Measurements from ENCODE around the gene DIAPH2.

Gene DIAPH2

DNA sequence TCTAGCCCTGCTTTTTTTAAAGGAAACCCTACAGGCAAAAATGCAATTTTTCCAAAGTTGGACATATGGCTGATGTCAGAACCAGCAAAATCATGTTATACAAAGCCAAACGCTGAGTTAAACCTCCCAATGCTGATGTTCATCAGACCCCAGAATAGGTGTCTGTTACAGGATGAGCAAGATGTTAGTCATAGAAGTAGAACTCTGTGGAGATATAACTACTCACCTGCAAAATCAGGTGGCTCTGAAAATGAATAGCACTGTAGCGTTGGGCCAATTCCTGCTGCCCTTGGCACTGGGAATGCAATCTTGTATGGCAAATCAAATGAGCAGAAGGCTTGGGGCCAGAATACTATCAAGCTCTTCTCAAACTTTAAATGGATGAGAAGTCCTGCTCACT is 833.1 kb downstream of the DIAPH2 start:
- no peaks in the 10 kb centered on the region for H3K9me3 ChIP-seq (ENCODE audit: control insufficient read depth, insufficient read depth, low read length)

DNA sequence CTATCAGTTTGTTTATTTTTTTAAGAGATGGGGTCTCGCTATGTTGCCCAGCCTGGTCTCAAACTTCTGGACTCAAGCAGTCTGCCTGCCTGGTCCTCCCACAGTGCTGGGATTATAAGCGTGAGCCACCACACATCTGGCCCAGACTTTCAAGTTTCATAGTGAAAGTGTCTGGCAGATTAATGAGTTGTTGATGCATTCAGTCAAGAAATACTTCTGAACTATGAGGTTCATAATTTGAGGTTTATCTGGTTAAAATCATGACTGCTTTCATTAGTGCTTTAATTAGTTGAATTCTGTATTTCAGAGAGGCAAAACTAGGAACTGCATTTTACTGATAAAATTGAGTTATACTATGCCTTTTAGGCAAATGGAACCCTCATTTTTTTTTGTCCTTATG is 837.7 kb downstream of the DIAPH2 start:
- H3K27me3 ChIP-seq (ENCODE audit: control insufficient read depth, insufficient read depth, low read length) = no peaks in the 10 kb centered on the region
- peaks cover 25% of the 10 kb centered on the region for H3K4me1 ChIP-seq (ENCODE audit: control insufficient read depth, insufficient read depth, low read length)

More for the DNA sequence above, 833.1 kb downstream of the DIAPH2 start:
- H3K36me3 ChIP-seq (ENCODE audit: control insufficient read depth, insufficient read depth, low read length) = no peaks in the 10 kb centered on the region
- no peak overlapping the region for H3K4me3 ChIP-seq (ENCODE audit: low read depth, low read length)
- H3K27me3 ChIP-seq (ENCODE audit: control insufficient read depth, insufficient read depth, low read length) = no peaks in the 10 kb centered on the region
- no peak overlapping the region for H3K9ac ChIP-seq (ENCODE audit: low read depth, low read length)
- no peak overlapping the region for H3K27ac ChIP-seq (ENCODE audit: low read depth, low read length)
- peaks cover 5% of the 10 kb centered on the region for H3K4me1 ChIP-seq (ENCODE audit: control insufficient read depth, insufficient read depth, low read length)

DNA sequence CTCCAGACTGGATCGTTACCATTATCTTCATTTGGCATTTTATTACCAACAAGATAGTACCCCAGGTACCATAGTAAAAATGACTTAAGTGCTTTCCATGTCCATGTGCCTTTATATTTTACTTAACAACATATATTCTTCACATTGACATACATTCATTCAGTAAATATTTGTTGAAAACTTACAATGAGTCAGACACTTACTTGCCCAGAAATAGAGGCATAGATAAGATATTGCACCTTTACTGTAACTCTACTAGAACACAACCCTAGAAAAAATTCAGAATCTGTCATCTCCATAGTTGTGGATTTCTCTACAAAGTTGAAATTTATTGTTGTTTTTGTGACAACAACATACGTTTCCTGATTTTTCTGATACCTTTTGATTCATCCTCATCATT is 839.7 kb downstream of the DIAPH2 start:
- Histone ChIP-seq H3K4me3 (ENCODE audit: low read depth, low read length) (no peak overlapping the region), H3K9me3 (ENCODE audit: control insufficient read depth, insufficient read depth, low read length) (no peaks in the 10 kb centered on the region), H3K27ac (ENCODE audit: low read depth, low read length) (no peak overlapping the region), H3K9ac (ENCODE audit: low read depth, low read length) (no peak overlapping the region), H3K36me3 (ENCODE audit: control insufficient read depth, insufficient read depth, low read length) (no peaks in the 10 kb centered on the region), H3K4me1 (ENCODE audit: control insufficient read depth, insufficient read depth, low read length) (peaks cover 25% of the 10 kb centered on the region), H3K27me3 (ENCODE audit: control insufficient read depth, insufficient read depth, low read length) (no peaks in the 10 kb centered on the region)

More for the DNA sequence above, 837.7 kb downstream of the DIAPH2 start:
- H3K4me3 ChIP-seq (ENCODE audit: low read depth, low read length) = no peak overlapping the region
- H3K36me3 ChIP-seq (ENCODE audit: control insufficient read depth, insufficient read depth, low read length) = no peaks in the 10 kb centered on the region
- no peaks in the 10 kb centered on the region for H3K9me3 ChIP-seq (ENCODE audit: control insufficient read depth, insufficient read depth, low read length)
- H3K27ac ChIP-seq (ENCODE audit: low read depth, low read length) = no peak overlapping the region
- H3K9ac ChIP-seq (ENCODE audit: low read depth, low read length) = no peak overlapping the region

DNA sequence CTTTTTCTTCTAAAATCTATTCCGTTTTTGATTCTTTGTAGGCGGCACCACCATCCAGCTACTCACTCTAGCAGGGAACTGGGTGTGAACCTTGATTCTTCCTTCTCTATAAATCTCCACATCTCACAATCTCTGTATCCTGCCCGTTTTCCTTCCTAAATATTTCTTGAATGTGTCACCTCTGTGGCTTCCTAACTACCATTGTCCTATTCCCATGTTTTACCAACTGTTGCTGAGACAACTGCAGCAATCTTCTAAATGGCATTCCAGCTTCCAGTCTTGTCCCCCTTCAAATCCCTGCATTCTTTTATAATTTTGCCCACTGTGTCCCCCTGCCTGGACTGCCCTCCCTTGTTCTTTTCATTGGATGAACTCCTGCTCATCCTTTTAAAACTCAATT is 840.4 kb downstream of the DIAPH2 start:
- Histone ChIP-seq H3K27me3 (ENCODE audit: control insufficient read depth, insufficient read depth, low read length) (no peaks in the 10 kb centered on the region), H3K4me1 (ENCODE audit: control insufficient read depth, insufficient read depth, low read length) (peaks cover 25% of the 10 kb centered on the region), H3K4me3 (ENCODE audit: low read depth, low read length) (no peak overlapping the region), H3K9ac (ENCODE audit: low read depth, low read length) (no peak overlapping the region), H3K9me3 (ENCODE audit: control insufficient read depth, insufficient read depth, low read length) (no peaks in the 10 kb centered on the region), H3K36me3 (ENCODE audit: control insufficient read depth, insufficient read depth, low read length) (no peaks in the 10 kb centered on the region), H3K27ac (ENCODE audit: low read depth, low read length) (no peak overlapping the region)

DNA sequence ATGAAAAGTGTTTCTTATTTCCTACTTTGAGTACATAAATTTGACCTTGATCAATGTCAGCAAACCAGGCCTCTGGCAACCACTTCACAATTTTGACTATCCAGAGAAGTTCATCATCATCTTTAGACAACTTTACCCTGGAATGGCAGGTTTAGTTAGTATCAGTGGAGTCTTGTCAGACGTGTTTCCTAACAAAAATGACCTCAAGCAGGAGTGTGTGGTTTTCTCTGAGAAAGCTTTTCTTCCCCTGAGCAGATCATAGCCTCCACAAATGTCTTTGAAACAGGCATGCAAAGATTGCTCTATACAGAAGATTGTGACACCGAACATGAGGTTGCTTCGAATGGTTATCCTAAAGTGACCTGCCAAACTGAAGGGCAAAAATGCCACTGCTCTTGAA is 841.3 kb downstream of the DIAPH2 start:
- no peaks in the 10 kb centered on the region for H3K36me3 ChIP-seq (ENCODE audit: control insufficient read depth, insufficient read depth, low read length)
- peaks cover 3% of the 10 kb centered on the region; the same call in 1 of the 2 replicates for H3K9me3 ChIP-seq (ENCODE audit: control insufficient read depth, insufficient read depth, low read length)
- H3K27me3 ChIP-seq (ENCODE audit: control insufficient read depth, insufficient read depth, low read length) = no peaks in the 10 kb centered on the region

DNA sequence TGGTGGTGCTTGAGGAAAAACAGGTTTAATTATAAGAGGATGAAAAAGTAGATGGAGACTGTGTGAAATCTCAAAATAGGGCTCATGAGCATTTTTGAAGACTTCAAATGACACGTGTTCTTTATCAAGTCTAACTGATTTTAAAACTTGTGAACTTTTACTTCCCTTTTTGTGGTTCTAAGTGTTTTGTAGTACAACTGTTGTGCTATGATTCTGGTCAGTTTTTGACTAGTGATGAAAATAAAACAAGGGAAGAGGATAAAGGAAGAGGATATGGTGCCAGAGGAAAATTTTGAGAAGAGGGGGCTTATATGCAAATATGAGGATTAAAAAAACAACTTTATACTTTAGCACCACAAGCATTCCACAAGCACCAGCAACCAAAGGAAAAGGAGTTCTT is 843.1 kb downstream of the DIAPH2 start:
- H3K9ac ChIP-seq (ENCODE audit: low read depth, low read length) = no peak overlapping the region
- no peak overlapping the region for H3K27ac ChIP-seq (ENCODE audit: low read depth, low read length)
- peaks cover 21% of the 10 kb centered on the region for H3K4me1 ChIP-seq (ENCODE audit: control insufficient read depth, insufficient read depth, low read length)
- no peak overlapping the region for H3K4me3 ChIP-seq (ENCODE audit: low read depth, low read length)
- no peaks in the 10 kb centered on the region for H3K36me3 ChIP-seq (ENCODE audit: control insufficient read depth, insufficient read depth, low read length)
- H3K9me3 ChIP-seq (ENCODE audit: control insufficient read depth, insufficient read depth, low read length) = peaks cover 3% of the 10 kb centered on the region; the same call in 1 of the 2 replicates
- H3K27me3 ChIP-seq (ENCODE audit: control insufficient read depth, insufficient read depth, low read length) = no peaks in the 10 kb centered on the region

More for the DNA sequence above, 841.3 kb downstream of the DIAPH2 start:
- no peak overlapping the region for H3K27ac ChIP-seq (ENCODE audit: low read depth, low read length)
- H3K4me1 ChIP-seq (ENCODE audit: control insufficient read depth, insufficient read depth, low read length) = peaks cover 25% of the 10 kb centered on the region
- no peak overlapping the region for H3K4me3 ChIP-seq (ENCODE audit: low read depth, low read length)
- H3K9ac ChIP-seq (ENCODE audit: low read depth, low read length) = no peak overlapping the region

DNA sequence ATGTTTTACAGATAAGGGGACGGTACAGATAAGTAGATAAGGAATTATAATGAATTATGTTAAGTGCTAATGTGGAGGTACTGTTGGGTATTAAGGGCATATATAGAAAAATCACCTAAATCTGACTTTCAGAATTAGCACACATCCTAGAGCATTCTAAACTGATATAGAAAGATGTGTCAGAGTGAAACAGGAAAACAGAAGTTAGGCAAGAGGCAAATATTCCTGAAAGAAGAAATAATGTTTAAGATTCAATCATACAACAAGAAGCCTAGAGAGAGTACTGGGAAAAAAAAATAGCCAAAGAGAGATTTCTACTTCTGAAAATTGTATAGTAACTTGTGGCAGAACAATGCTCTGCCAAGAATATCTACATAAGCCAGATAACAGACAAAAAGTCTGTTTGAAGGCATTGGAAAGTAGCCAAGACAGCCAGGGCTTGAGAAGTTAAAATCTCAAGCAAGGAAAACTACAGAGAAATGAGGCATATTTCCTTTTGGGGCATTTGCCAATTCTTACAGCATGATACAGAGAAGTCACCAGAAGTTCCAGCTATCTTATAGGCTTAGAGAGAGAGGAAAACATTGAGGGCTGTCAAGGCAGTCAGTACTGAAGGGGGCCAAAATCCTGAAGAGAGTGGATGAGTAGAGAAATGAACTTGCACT is 845.0 kb downstream of the DIAPH2 start:
- Histone ChIP-seq H3K36me3 (ENCODE audit: control insufficient read depth, insufficient read depth, low read length) (no peaks in the 10 kb centered on the region), H3K9me3 (ENCODE audit: control insufficient read depth, insufficient read depth, low read length) (peaks cover 3% of the 10 kb centered on the region; the same call in 1 of the 2 replicates), H3K27me3 (ENCODE audit: control insufficient read depth, insufficient read depth, low read length) (no peaks in the 10 kb centered on the region), H3K27ac (ENCODE audit: low read depth, low read length) (no peak overlapping the region), H3K4me3 (ENCODE audit: low read depth, low read length) (no peak overlapping the region), H3K4me1 (ENCODE audit: control insufficient read depth, insufficient read depth, low read length) (peaks cover 9% of the 10 kb centered on the region; the same call in 1 of the 2 replicates), H3K9ac (ENCODE audit: low read depth, low read length) (no peak overlapping the region)

DNA sequence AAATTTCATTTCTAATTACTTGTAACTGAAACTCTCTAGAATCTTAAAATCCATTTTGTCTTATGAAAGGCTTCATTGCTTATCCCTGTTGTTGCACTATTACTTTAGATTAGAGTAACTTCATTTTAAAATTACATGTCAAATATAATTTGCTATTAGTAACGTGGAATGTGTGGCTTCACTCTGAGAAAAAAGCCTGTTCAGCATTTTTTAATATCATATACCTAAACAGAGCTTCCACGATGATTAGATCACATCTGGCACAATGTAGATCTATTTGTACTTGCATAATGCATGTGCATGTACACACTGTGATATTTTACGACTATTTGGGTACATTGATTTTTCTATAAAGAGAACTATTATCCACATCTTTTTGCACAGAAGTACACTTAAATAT is 847.2 kb downstream of the DIAPH2 start:
- Histone ChIP-seq H3K27ac (ENCODE audit: low read depth, low read length) (no peak overlapping the region), H3K4me1 (ENCODE audit: control insufficient read depth, insufficient read depth, low read length) (no peaks in the 10 kb centered on the region), H3K27me3 (ENCODE audit: control insufficient read depth, insufficient read depth, low read length) (no peaks in the 10 kb centered on the region), H3K36me3 (ENCODE audit: control insufficient read depth, insufficient read depth, low read length) (no peaks in the 10 kb centered on the region), H3K9me3 (ENCODE audit: control insufficient read depth, insufficient read depth, low read length) (peaks cover 3% of the 10 kb centered on the region; the same call in 1 of the 2 replicates), H3K9ac (ENCODE audit: low read depth, low read length) (no peak overlapping the region), H3K4me3 (ENCODE audit: low read depth, low read length) (no peak overlapping the region)

DNA sequence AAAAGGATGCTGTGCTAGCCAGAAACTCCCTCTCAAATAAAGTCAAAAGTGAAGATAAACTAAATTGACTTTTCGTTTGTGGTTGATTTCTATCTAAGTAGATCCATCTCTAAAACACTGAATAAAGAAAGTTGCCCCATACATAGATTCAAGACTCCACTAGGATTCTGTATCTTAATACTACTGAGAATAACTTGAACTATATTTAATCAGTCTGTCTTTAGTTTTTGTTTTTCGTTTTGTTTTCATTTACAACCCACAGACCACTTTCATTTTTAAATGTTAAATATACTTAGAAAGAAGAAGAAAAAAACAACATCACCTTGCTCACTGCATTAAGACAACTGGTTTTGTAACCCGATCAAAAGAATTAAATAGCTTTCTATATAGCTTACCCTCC is 854.1 kb downstream of the DIAPH2 start:
- no peak overlapping the region for H3K9ac ChIP-seq (ENCODE audit: low read depth, low read length)
- H3K36me3 ChIP-seq (ENCODE audit: control insufficient read depth, insufficient read depth, low read length) = no peaks in the 10 kb centered on the region
- no peaks in the 10 kb centered on the region for H3K27me3 ChIP-seq (ENCODE audit: control insufficient read depth, insufficient read depth, low read length)
- H3K4me3 ChIP-seq (ENCODE audit: low read depth, low read length) = no peak overlapping the region
- H3K4me1 ChIP-seq (ENCODE audit: control insufficient read depth, insufficient read depth, low read length) = no peaks in the 10 kb centered on the region
- H3K9me3 ChIP-seq (ENCODE audit: control insufficient read depth, insufficient read depth, low read length) = no peaks in the 10 kb centered on the region
- H3K27ac ChIP-seq (ENCODE audit: low read depth, low read length) = no peak overlapping the region

DNA sequence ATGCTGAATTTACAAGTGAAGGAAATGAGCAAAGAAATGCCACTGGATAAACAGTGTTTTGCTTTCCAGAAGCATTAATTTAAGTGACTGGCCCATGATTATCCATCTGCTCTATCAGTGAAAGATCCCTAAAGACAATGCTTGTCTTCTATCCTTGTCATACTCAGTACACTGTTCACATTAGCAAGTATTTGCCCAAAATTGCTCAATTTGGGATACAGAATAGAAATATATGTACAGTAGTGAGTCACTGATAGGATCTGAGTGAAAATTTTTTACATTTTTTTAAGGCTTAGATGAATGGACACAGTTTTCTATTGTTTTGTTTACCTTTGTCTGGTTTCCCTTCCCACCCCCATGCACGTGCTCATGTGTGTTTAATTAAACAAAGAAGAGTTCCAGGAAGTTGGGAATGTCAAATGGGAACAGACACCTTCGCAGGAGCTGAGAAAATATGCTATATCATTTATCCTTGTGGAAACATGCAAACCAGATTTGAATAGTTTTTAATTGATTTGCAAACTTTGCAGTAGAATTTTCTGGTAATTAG is 855.4 kb downstream of the DIAPH2 start:
- Histone ChIP-seq H3K27me3 (ENCODE audit: control insufficient read depth, insufficient read depth, low read length) (no peaks in the 10 kb centered on the region), H3K9ac (ENCODE audit: low read depth, low read length) (no peak overlapping the region)

DNA sequence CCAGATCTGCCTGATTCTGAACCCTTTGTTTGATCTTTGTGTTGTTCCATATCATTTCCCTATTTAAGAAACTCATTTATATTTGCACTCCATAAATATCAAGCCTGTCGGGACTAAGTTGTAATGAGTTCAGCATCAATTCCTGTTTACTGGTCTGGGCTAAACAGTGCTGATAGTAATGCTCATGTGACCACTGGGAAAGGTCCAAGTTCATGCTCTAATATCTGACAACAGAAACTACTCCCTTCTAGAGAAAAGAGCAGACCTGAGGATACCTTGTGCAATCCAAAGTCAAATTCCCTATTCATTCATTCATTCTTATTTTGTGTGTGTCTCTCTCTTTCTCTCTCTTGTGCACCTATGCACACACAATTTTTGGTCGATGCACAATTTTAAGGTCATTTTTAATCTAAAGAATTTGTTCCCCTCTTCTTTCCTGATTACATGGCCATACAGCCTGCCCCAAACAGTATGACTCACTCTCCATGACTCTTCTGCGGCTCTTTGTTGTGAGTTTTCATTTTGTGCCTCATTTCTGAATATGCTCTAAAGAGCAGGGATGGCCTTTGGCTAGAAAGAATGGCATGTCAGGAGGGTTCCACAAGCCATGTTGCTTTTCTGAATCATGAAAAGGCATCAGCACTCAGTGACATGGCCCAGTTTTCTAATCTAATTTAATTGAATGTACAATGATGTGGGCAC is 863.4 kb downstream of the DIAPH2 start:
- Histone ChIP-seq H3K27me3 (ENCODE audit: control insufficient read depth, insufficient read depth, low read length) (no peaks in the 10 kb centered on the region), H3K4me3 (ENCODE audit: low read depth, low read length) (no peak overlapping the region), H3K27ac (ENCODE audit: low read depth, low read length) (no peak overlapping the region), H3K9ac (ENCODE audit: low read depth, low read length) (no peak overlapping the region), H3K4me1 (ENCODE audit: control insufficient read depth, insufficient read depth, low read length) (no peaks in the 10 kb centered on the region), H3K9me3 (ENCODE audit: control insufficient read depth, insufficient read depth, low read length) (no peaks in the 10 kb centered on the region), H3K36me3 (ENCODE audit: control insufficient read depth, insufficient read depth, low read length) (no peaks in the 10 kb centered on the region)

More for the DNA sequence above, 855.4 kb downstream of the DIAPH2 start:
- H3K9me3 ChIP-seq (ENCODE audit: control insufficient read depth, insufficient read depth, low read length) = no peaks in the 10 kb centered on the region
- no peaks in the 10 kb centered on the region for H3K36me3 ChIP-seq (ENCODE audit: control insufficient read depth, insufficient read depth, low read length)
- no peak overlapping the region for H3K27ac ChIP-seq (ENCODE audit: low read depth, low read length)
- no peaks in the 10 kb centered on the region for H3K4me1 ChIP-seq (ENCODE audit: control insufficient read depth, insufficient read depth, low read length)
- no peak overlapping the region for H3K4me3 ChIP-seq (ENCODE audit: low read depth, low read length)

All from HUES48 (cell line).